ENCODE results near the gene TOX3.

DNA sequence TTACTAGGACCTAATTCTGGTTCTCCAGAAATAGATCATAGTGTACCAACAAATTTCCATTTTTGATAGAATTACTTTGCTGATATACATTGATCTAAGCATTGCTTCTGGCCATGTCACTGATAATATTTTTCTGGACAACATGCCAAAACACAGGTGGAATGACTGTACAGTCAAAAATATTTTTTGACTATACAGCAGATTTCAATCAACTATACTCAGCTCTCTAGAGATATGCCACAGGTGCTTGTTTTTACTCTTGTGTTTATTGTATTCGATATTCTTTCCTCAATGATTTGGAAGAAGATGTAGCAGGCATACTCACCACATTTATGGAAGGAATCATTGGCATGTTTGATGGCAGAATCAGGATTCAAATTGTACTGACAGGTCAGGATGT lies 21.6 kb upstream of the TOX3 start:
- TF ChIP-seq CBX5 (IDR thresholded peaks at IDR 0.05; ENCODE audit: low read depth) (no peak), EZH2 (IDR thresholded peaks at IDR 0.05; ENCODE audit: borderline replicate concordance, control insufficient read depth, low read depth, low read length) (no peak), RB1 (IDR thresholded peaks at IDR 0.05; ENCODE audit: borderline replicate concordance) (no peak), POLR2AphosphoS5 (IDR thresholded peaks at IDR 0.05; ENCODE audit: low read length) (no peak), CTCF (IDR thresholded peaks at IDR 0.05 in 2 of 3, conservative IDR thresholded peaks at IDR 0.05 in 1 of 3; ENCODE audit: control insufficient read depth in 2 of 3, extremely low read depth in 1 of 3, insufficient read depth in 1 of 3, low read depth in 3 of 3, low read length in 3 of 3) (no peak), NBN (IDR thresholded peaks at IDR 0.05) (no peak), PKNOX1 (IDR thresholded peaks at IDR 0.05) (no peak), POLR2A (IDR thresholded peaks at IDR 0.05; ENCODE audit: low read depth, low read length) (no peak), EP300 (IDR thresholded peaks at IDR 0.05; ENCODE audit: borderline replicate concordance in 1 of 2, control insufficient read depth in 1 of 2, low read depth in 2 of 2, low read length in 2 of 2) (no peak), PML (IDR thresholded peaks at IDR 0.05; ENCODE audit: low read length) (no peak), RAD21 (IDR thresholded peaks at IDR 0.05; ENCODE audit: insufficient read depth, low read depth, low read length) (no peak), CHD1 (IDR thresholded peaks at IDR 0.05; ENCODE audit: low read depth, low read length) (no peak)
- TF ChIP-seq, protein P1, sequence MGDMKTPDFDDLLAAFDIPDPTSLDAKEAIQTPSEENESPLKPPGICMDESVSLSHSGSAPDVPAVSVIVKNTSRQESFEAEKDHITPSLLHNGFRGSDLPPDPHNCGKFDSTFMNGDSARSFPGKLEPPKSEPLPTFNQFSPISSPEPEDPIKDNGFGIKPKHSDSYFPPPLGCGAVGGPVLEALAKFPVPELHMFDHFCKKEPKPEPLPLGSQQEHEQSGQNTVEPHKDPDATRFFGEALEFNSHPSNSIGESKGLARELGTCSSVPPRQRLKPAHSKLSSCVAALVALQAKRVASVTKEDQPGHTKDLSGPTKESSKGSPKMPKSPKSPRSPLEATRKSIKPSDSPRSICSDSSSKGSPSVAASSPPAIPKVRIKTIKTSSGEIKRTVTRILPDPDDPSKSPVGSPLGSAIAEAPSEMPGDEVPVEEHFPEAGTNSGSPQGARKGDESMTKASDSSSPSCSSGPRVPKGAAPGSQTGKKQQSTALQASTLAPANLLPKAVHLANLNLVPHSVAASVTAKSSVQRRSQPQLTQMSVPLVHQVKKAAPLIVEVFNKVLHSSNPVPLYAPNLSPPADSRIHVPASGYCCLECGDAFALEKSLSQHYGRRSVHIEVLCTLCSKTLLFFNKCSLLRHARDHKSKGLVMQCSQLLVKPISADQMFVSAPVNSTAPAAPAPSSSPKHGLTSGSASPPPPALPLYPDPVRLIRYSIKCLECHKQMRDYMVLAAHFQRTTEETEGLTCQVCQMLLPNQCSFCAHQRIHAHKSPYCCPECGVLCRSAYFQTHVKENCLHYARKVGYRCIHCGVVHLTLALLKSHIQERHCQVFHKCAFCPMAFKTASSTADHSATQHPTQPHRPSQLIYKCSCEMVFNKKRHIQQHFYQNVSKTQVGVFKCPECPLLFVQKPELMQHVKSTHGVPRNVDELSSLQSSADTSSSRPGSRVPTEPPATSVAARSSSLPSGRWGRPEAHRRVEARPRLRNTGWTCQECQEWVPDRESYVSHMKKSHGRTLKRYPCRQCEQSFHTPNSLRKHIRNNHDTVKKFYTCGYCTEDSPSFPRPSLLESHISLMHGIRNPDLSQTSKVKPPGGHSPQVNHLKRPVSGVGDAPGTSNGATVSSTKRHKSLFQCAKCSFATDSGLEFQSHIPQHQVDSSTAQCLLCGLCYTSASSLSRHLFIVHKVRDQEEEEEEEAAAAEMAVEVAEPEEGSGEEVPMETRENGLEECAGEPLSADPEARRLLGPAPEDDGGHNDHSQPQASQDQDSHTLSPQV (IDR thresholded peaks at IDR 0.05): no peak
